T-cell (primary cell): ENCODE measurements around the gene SLC4A11. TPM values are rescaled to one million over a fixed set of nuclear protein-coding genes. Genes with fewer than 3 reads are reported as not detected.

Source experiments
- ATAC-seq, 4 experiments: fragments of 200-7000 bp in 3 of 4; fragments of 150-1000 bp in 1 of 4; cut with Tn5 transposase; replicated peaks in 1 of 4; 1 replicate in 3 of 4; 2 replicates in 1 of 4; pipeline ENCODE4 v1.10.0; 2021; ENCODE audit warnings: moderate library complexity in 3 of 4, mild to moderate bottlenecking in 2 of 4, moderate number of reproducible peaks in 1 of 4
- CTCF ChIA-PET, 2 donors: fragments of 300-600 bp; sonication (Branson Sonifier 250); formaldehyde crosslinking; loops; one replicate each; lab custom pipeline; 2022; ENCODE audit warnings: antibody characterized with exemption in 2 of 2; lab: Charles Lee
- POLR2A ChIA-PET, 2 donors: fragments of 300-600 bp; sonication (Branson Sonifier 250); formaldehyde crosslinking; loops; one replicate each; lab custom pipeline; 2022; ENCODE audit warnings: antibody characterized with exemption in 2 of 2; lab: Charles Lee
- DNase-seq, 35 experiments: peaks; one replicate each; pipeline versions ENCODE4 v3.0.0 to v3.0.0-alpha.2; 2013 to 2023
- H3K27ac ChIP-seq: one replicate; pipeline ENCODE4 v1.5.1; 2013; ENCODE audit warnings: low read length
- H3K27me3 ChIP-seq, 2 experiments: replicated peaks in 1 of 2; 1 replicate in 1 of 2; 2 replicates in 1 of 2; pipeline versions ENCODE4 v1.6.1 to v1.7.0; 2013; ENCODE audit warnings: low read length in 1 of 2, mixed read lengths in 1 of 2; ENCODE audit not compliant: control insufficient read depth in 2 of 2, insufficient read depth in 2 of 2; ENCODE audit errors: extremely low read depth in 1 of 2
- H3K36me3 ChIP-seq, 2 donors: 1 replicate in 1 of 2; 2 replicates in 1 of 2; pipeline versions ENCODE4 v1.6.1 to v1.7.0; 2013; ENCODE audit warnings: low read length in 1 of 2; ENCODE audit not compliant: control insufficient read depth in 2 of 2, insufficient read depth in 1 of 2; ENCODE audit errors: extremely low read depth in 1 of 2
- H3K4me1 ChIP-seq, 2 experiments: 1 replicate in 1 of 2; 2 replicates in 1 of 2; pipeline versions ENCODE4 v1.6.1 to v1.7.0; 2013; ENCODE audit warnings: low read length in 2 of 2, mixed read lengths in 1 of 2; ENCODE audit not compliant: insufficient read depth in 2 of 2, control insufficient read depth in 1 of 2; ENCODE audit errors: extremely low read depth in 1 of 2
- H3K4me3 ChIP-seq, 2 donors: 1 replicate in 1 of 2; 2 replicates in 1 of 2; pipeline versions ENCODE4 v1.5.1 to v1.7.0; 2013; ENCODE audit warnings: mild to moderate bottlenecking in 2 of 2, low read length in 1 of 2, moderate library complexity in 1 of 2; ENCODE audit not compliant: control insufficient read depth in 1 of 2; ENCODE audit errors: extremely low read depth in 1 of 2
- H3K9me3 ChIP-seq: 2 replicates; pipeline ENCODE4 v1.7.0; 2013
- H3K27ac Mint-ChIP-seq, 2 donors: one replicate each; pipeline ENCODE4 v1.8.0; 2020 to 2021; ENCODE audit warnings: mild to moderate bottlenecking in 2 of 2, mixed read lengths in 2 of 2
- H3K27me3 Mint-ChIP-seq, 2 donors: one replicate each; pipeline ENCODE4 v1.8.0; 2021 to 2022; ENCODE audit warnings: mixed read lengths in 2 of 2
- H3K36me3 Mint-ChIP-seq: one replicate; pipeline ENCODE4 v1.8.0; 2021; ENCODE audit warnings: mixed read lengths
- H3K4me1 Mint-ChIP-seq, 3 donors: one replicate each; pipeline ENCODE4 v1.8.0; 2020 to 2022; ENCODE audit warnings: mixed read lengths in 3 of 3, mild to moderate bottlenecking in 1 of 3
- H3K4me3 Mint-ChIP-seq, 3 donors: one replicate each; pipeline ENCODE4 v1.8.0; 2020 to 2022; ENCODE audit warnings: mild to moderate bottlenecking in 3 of 3, mixed read lengths in 3 of 3, moderate library complexity in 3 of 3
- H3K9me3 Mint-ChIP-seq, 3 donors: one replicate each; pipeline ENCODE4 v1.8.0; 2020 to 2022; ENCODE audit warnings: mixed read lengths in 3 of 3
- WGBS: methylation state at CpG from one replicate; pipeline ENCODE4 v1.1.5; 2013; ENCODE audit warnings: missing lambda C conversion rate; ENCODE audit not compliant: insufficient coverage; 5-methylcytosine and 5-hydroxymethylcytosine counted together
- total RNA-seq, 35 experiments: library from RNA in 6 of 35; stranded (reverse) in 6 of 35; fragments of 120-200 nt in 1 of 35; gene quantifications; one replicate each; pipeline versions ENCODE4 v1.2.1 to v1.2.4 and lab custom pipeline; 2013 to 2026

SLC4A11 gene
- total RNA-seq, 5 donors from 2014 or later (not counting 1 experiment from before 2014, with no cell fraction given) = 0.43 to 3.9 (median 1.4) TPM

DNA sequence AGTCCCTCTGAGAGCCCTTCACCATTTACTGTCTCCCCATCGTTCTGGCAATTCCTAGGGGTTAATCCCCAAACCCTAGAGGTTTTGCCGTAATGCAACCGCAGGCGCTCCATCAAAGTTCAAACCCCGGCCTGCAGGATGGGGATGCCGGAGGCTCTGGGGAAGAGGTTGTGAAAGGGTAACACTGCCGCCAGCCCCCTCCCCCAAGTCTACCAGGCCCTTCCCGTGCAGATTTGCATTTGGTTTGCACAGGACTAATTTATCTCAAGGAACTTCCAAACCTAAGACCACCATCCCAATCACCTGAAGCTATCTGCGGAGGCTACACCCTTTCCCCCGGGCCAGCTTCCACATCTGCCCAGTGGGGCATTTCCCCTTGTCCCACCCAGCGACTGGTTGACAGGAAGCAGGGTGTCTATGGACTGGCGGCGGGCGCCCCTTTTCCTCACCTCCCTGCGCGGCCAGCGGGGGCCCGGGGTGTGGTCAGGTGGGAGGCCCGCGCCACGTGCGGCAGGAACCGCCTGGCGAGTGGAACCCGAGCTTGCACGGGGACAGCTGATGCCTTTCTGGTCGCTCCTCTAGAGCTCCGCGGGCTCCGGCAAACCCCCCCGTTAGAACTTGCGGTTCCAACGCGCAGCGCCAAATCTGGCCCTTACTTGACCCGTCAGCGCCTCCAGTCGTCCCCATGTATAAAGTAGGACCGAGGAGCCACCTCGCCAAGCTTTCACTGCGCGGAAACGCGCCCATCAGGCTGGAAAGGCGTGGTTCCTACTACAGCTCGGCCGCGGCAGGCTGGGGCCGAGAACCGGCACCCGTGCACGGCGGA, 9.4 kb upstream of the SLC4A11 start:
- Mint-ChIP-seq H3K36me3 (peaks cover 8% of the 10 kb centered on the region), H3K4me1 (peaks cover 0 to 5% (median 4%) of the 10 kb centered on the region in 3 donors), H3K9me3 (no peaks in the 10 kb centered on the region), H3K4me3 (peak overlapping the region in 2 of 3 donors; percentile 37 to 44), H3K27ac (no peak overlapping the region), H3K27me3 (peaks cover 19 to 31% of the 10 kb centered on the region in 2 donors)
- Histone ChIP-seq H3K27me3 (peaks cover 0 to 71% of the 10 kb centered on the region in 2 experiments), H3K4me3 (peak overlapping the region in 1 of 2 donors; percentile 53), H3K9me3 (no peaks in the 10 kb centered on the region), H3K36me3 (peaks cover 0 to 7% of the 10 kb centered on the region in 2 donors), H3K27ac (no peak overlapping the region), H3K4me1 (peaks cover 0 to 11% of the 10 kb centered on the region in 2 experiments)
- DNase-seq (peak in 4 of 35 experiments; percentile 13 to 28 (median 19)), ATAC-seq (peak; percentile 52 to 64 (median 60))
- POLR2A ChIA-PET = no interaction called here
- CTCF ChIA-PET = no interaction called here
- WGBS = 2% methylated on average over 44 of the region's 53 CpGs

DNA sequence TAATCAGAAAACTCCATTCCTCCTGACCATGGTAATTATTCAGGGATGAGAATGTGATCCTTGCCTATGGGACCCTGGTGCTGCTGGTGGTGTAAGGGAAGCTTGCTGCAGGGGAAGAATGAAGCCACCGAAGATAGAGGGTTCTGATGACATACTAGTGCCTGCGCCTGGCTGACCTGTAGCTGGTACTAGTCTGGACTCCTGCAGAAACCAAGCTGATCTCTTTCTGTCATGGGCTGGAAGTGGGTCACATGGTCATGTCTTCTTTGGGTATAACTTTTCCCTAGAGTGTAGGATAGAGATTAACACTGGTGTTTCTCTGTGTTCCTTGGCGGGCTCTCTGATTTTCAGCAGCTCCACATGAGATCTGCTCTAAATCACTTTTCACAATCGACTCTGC, 8.6 kb upstream of the SLC4A11 start:
- CTCF ChIA-PET = no interaction called here
- H3K27ac Mint-ChIP-seq = no peak overlapping the region
- H3K36me3 ChIP-seq = peaks cover 0 to 7% of the 10 kb centered on the region in 2 donors
- WGBS = 67% methylated on average over 2 of the region's 4 CpGs
- no peak overlapping the region for H3K27ac ChIP-seq
- H3K4me3 ChIP-seq = no peak overlapping the region
- peaks cover 6% of the 10 kb centered on the region for H3K36me3 Mint-ChIP-seq
- no peak overlapping the region for H3K4me3 Mint-ChIP-seq
- H3K27me3 ChIP-seq = peaks cover 0 to 71% of the 10 kb centered on the region in 2 experiments
- DNase-seq (no peak), ATAC-seq (no peak)
- H3K4me1 Mint-ChIP-seq = peaks cover 0 to 5% (median 4%) of the 10 kb centered on the region in 3 donors
- H3K4me1 ChIP-seq = peaks cover 0 to 11% of the 10 kb centered on the region in 2 experiments
- POLR2A ChIA-PET = interaction anchor here in 1 of 2 donors (0.6 kb wide), 1 partner anchor 560 kb away, joined by 3 read pairs; no protein-coding TSS in a partner anchor
- no peaks in the 10 kb centered on the region for H3K9me3 ChIP-seq
- peaks cover 19 to 31% of the 10 kb centered on the region in 2 donors for H3K27me3 Mint-ChIP-seq
- H3K9me3 Mint-ChIP-seq = no peaks in the 10 kb centered on the region

DNA sequence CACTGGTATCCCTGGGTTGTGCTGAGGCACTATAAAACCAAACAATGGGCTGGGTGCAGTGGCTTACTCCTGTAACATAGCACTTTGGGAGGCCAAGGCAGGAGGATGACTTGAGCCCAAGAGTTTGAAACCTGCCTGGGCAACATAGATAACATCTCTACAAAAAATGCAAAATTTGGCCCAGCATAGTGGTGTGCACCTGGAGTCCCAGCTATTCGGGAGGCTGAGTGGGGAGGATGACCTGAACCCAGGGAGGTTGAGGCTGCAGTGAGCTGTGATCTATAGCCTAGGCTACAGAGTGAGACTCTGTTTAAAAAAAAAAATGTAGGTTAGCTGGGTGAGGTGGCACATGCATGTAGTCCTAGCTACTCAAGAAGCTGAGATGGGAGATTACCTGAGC, 7.7 kb upstream of the SLC4A11 start:
- POLR2A ChIA-PET = no interaction called here
- H3K4me1 ChIP-seq = peaks cover 0 to 11% of the 10 kb centered on the region in 2 experiments
- CTCF ChIA-PET = interaction anchor here in 1 of 2 donors (0.7 kb wide), 1 partner anchor 226 kb away, joined by 5 read pairs; no protein-coding TSS in a partner anchor
- Mint-ChIP-seq H3K9me3 (no peaks in the 10 kb centered on the region), H3K27ac (no peak overlapping the region), H3K27me3 (peaks cover 19 to 33% of the 10 kb centered on the region in 2 donors), H3K36me3 (no peaks in the 10 kb centered on the region), H3K4me1 (peaks cover 0 to 5% (median 4%) of the 10 kb centered on the region in 3 donors), H3K4me3 (no peak overlapping the region)
- no peaks in the 10 kb centered on the region for H3K9me3 ChIP-seq
- H3K4me3 ChIP-seq = no peak overlapping the region
- H3K36me3 ChIP-seq = no peaks in the 10 kb centered on the region
- peaks cover 0 to 65% of the 10 kb centered on the region in 2 experiments for H3K27me3 ChIP-seq
- no peak for ATAC-seq
- WGBS = 100% methylated on average over 1 of the region's 1 CpG
- no peak overlapping the region for H3K27ac ChIP-seq
- DNase-seq = no peak

DNA sequence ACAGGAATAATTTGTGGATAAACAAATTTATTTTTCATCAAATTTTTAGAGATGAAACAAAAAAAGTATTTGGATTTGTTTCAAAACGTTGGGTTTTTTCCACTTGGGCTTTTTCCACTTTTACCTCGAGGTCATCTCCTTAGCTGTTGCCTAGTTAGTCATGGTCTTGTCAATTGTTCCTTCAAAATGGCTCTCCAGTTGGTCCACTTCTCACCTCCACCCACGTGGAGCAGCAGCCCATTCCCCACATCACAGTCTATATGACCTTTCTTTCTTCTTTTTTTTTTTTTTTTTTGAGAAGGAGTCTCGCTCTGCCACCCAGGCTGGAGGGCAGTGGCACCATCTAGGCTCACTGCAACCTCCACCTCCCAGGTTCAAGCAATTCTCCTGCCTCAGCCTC, 6.7 kb upstream of the SLC4A11 start:
- POLR2A ChIA-PET = no interaction called here
- Mint-ChIP-seq H3K27me3 (peaks cover 26 to 40% of the 10 kb centered on the region in 2 donors), H3K36me3 (no peaks in the 10 kb centered on the region), H3K9me3 (no peaks in the 10 kb centered on the region), H3K27ac (no peak overlapping the region), H3K4me1 (peaks cover 4 to 5% (median 5%) of the 10 kb centered on the region in 3 donors), H3K4me3 (no peak overlapping the region)
- H3K27ac ChIP-seq = no peak overlapping the region
- H3K9me3 ChIP-seq = no peaks in the 10 kb centered on the region
- no peak overlapping the region for H3K4me3 ChIP-seq
- peaks cover 0 to 63% of the 10 kb centered on the region in 2 experiments for H3K27me3 ChIP-seq
- CTCF ChIA-PET = interaction anchor here in 1 of 2 donors (0.5 kb wide), 1 partner anchor 27 kb away, joined by 3 read pairs; no protein-coding TSS in a partner anchor
- no peaks in the 10 kb centered on the region for H3K36me3 ChIP-seq
- H3K4me1 ChIP-seq = peaks cover 0 to 11% of the 10 kb centered on the region in 2 experiments
- ATAC-seq (no peak), DNase-seq (no peak)
- WGBS = no CpG with 5 or more reads among the region's 4 CpGs

DNA sequence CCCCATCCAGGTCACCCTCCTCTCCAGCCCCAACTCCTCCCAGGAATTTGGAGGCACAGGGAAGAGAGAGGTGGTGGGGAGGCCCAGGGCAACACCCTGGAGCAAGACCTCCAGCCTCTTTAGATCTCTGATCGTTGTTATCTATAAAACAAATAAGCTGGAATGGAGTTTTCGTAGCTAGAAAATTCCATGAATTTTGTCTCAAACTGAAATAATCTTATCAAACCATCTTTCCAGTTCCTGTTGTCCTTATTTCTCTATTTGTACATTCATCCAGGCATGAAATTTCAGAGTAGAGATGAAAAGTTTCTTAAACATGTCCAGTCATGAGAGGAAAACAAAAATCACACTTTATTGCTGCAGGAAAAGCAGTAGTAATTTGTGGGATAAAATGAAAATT, 6.2 kb upstream of the SLC4A11 start:
- DNase-seq (no peak), ATAC-seq (no peak)
- Mint-ChIP-seq H3K9me3 (no peaks in the 10 kb centered on the region), H3K4me1 (peaks cover 4 to 5% (median 5%) of the 10 kb centered on the region in 3 donors), H3K4me3 (no peak overlapping the region), H3K27ac (no peak overlapping the region), H3K27me3 (peaks cover 23 to 37% of the 10 kb centered on the region in 2 donors), H3K36me3 (no peaks in the 10 kb centered on the region)
- POLR2A ChIA-PET = no interaction called here
- no peak overlapping the region for H3K4me3 ChIP-seq
- whole genome bisulfite sequencing = no CpG with 5 or more reads among the region's 2 CpGs
- H3K9me3 ChIP-seq = no peaks in the 10 kb centered on the region
- peaks cover 0 to 11% of the 10 kb centered on the region in 2 experiments for H3K4me1 ChIP-seq
- peaks cover 0 to 65% of the 10 kb centered on the region in 2 experiments for H3K27me3 ChIP-seq
- CTCF ChIA-PET = interaction anchor here in 1 of 2 donors (0.5 kb wide), 1 partner anchor 26 kb away, joined by 3 read pairs; no protein-coding TSS in a partner anchor
- no peaks in the 10 kb centered on the region for H3K36me3 ChIP-seq
- H3K27ac ChIP-seq = no peak overlapping the region

DNA sequence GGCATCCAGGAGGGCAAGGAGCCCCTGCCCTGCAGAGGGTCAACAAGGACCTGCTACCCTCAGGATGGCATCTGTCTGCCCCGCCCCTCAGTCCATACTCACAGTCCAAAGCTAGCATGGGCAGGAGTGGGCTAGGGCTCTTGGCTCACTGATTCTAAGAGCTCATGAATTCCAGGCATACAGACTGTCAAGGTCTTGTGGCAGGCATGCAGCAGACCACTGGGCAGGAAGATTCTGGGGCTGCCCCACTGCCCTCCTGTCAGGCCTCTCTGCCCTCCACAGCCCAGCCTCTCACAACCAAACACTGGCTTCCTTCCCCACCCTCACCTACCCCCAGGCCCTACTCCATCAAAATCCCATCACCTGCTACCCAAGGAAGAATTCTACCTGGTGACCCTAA, 5.6 kb upstream of the SLC4A11 start:
- H3K27ac ChIP-seq = no peak overlapping the region
- no peak for ATAC-seq
- Mint-ChIP-seq H3K27me3 (peaks cover 24 to 38% of the 10 kb centered on the region in 2 donors), H3K27ac (no peak overlapping the region), H3K36me3 (no peaks in the 10 kb centered on the region), H3K4me1 (peaks cover 8 to 11% (median 10%) of the 10 kb centered on the region in 3 donors), H3K4me3 (no peak overlapping the region), H3K9me3 (no peaks in the 10 kb centered on the region)
- peaks cover 0 to 65% of the 10 kb centered on the region in 2 experiments for H3K27me3 ChIP-seq
- no peak for DNase-seq
- H3K9me3 ChIP-seq = no peaks in the 10 kb centered on the region
- WGBS = no CpG with 5 or more reads among the region's 1 CpG
- POLR2A ChIA-PET = no interaction called here
- CTCF ChIA-PET = no interaction called here
- peaks cover 0 to 17% of the 10 kb centered on the region in 2 experiments for H3K4me1 ChIP-seq
- H3K36me3 ChIP-seq = no peaks in the 10 kb centered on the region
- H3K4me3 ChIP-seq = no peak overlapping the region
